Right atrium auricular region (tissue), 2 donors: ENCODE measurements around the gene DCDC1. TPM values are rescaled to one million over a fixed set of nuclear protein-coding genes. Genes with fewer than 3 reads are reported as not detected.
A peak's percentile ranks its signal among the peaks of the same experiment; 100 is the strongest.
"Not testable (repeated sequence)": the region's sequence is repeated elsewhere in the genome, so short reads cannot be mapped to it uniquely, and the experiment has no call there.

Experiments used
- DNase-seq: peaks from one replicate; pipeline ENCODE4 v3.0.0-alpha.2; 2019; ENCODE audit warnings: low spot score
- H3K27ac ChIP-seq, 2 donors: fragments of 200-600 bp; sonication (generic); 1 replicate in 1 of 2; 2 replicates in 1 of 2; pipeline ENCODE4 v1.5.1; 2016 to 2019
- H3K27me3 ChIP-seq, 2 donors: fragments of 200-600 bp; sonication (generic); one replicate each; pipeline versions ENCODE4 v1.5.1 to v1.6.0; 2017 to 2019
- H3K36me3 ChIP-seq: fragments of 200-600 bp; sonication (generic); one replicate; pipeline ENCODE4 v1.5.1; 2016
- H3K4me1 ChIP-seq, 2 donors: fragments of 200-600 bp; sonication (generic); one replicate each; pipeline versions ENCODE4 v1.5.1 to v1.6.0; 2017 to 2019
- H3K4me3 ChIP-seq, 2 donors: fragments of 200-600 bp; sonication (generic); 1 replicate in 1 of 2; 2 replicates in 1 of 2; pipeline ENCODE4 v1.5.1; 2017 to 2019; ENCODE audit warnings: mild to moderate bottlenecking in 1 of 2, moderate library complexity in 1 of 2
- H3K9me3 ChIP-seq, 2 donors: fragments of 200-600 bp; sonication (generic); one replicate each; pipeline ENCODE4 v1.5.1; 2019
- CTCF ChIP-seq, 2 donors: fragments of 200-600 bp; sonication (generic); IDR thresholded peaks; one replicate each; pipeline ENCODE4 v1.5.1; 2019; ENCODE audit warnings: antibody characterized with exemption in 2 of 2
- total RNA-seq, 2 donors: library from RNA; depleted of rRNA; stranded (reverse); fragments of >200 nt; gene quantifications; one replicate each; pipeline ENCODE4 v1.1.0, GENCODE V29; 2016

DCDC1 gene
- total RNA-seq, 2 donors from 2014 or later: 0.15 to 0.24 TPM

- H3K36me3 ChIP-seq: no peaks in the 10 kb centered on the region
- no peaks in the 10 kb centered on the region for H3K4me1 ChIP-seq
- DNase-seq: no peak
- H3K27ac ChIP-seq: no peak overlapping the region
- no peaks in the 10 kb centered on the region for H3K9me3 ChIP-seq
- no peaks in the 10 kb centered on the region for H3K27me3 ChIP-seq
- H3K4me3 ChIP-seq: no peak overlapping the region
- peak in 1 of 2 donors; percentile 62 for TF ChIP-seq CTCF (IDR thresholded peaks at IDR 0.05)
Observed at GRCh38 chr11:30960387-30960992, 409.0 kb downstream of the DCDC1 start.

- no peak for DNase-seq
- TF ChIP-seq CTCF (IDR thresholded peaks at IDR 0.05): no peak
Observed at GRCh38 chr11:30956751-30957150, 412.8 kb downstream of the DCDC1 start.

GRCh38 chr11:30949838-30950237 is 419.7 kb downstream of the DCDC1 start:
- no peaks in the 10 kb centered on the region for H3K36me3 ChIP-seq
- no peak for DNase-seq
- H3K27me3 ChIP-seq: no peaks in the 10 kb centered on the region
- peaks cover 0 to 8% of the 10 kb centered on the region in 2 donors for H3K9me3 ChIP-seq
- no peak overlapping the region for H3K27ac ChIP-seq
- no peaks in the 10 kb centered on the region for H3K4me1 ChIP-seq
- no peak for TF ChIP-seq CTCF (IDR thresholded peaks at IDR 0.05)
- H3K4me3 ChIP-seq: no peak overlapping the region

More at GRCh38 chr11:30956751-30957150, 412.8 kb downstream of the DCDC1 start:
- Histone ChIP-seq H3K4me3 (no peak overlapping the region), H3K36me3 (no peaks in the 10 kb centered on the region), H3K27ac (no peak overlapping the region), H3K27me3 (no peaks in the 10 kb centered on the region), H3K4me1 (no peaks in the 10 kb centered on the region), H3K9me3 (no peaks in the 10 kb centered on the region)

DNA sequence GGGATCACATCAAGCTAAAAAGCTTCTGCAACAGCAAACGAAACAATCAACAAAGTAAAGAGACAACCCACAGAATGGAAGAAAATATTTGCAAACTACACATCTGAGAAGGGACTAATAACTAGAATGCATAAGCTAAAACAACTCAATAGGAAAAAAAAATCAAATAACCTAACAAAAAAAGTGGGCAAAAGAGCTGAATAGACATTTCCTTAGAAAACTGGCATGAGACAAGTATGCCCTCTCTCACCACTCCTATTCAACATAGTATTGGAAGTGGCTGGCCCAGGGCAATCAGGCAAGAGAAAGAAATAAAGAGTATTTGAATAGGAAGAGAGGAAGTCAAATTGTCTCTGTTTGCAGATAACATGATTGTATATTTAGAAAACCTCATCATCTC is 421.8 kb downstream of the DCDC1 start:
- DNase-seq, H3K27me3 ChIP-seq, H3K4me1 ChIP-seq, H3K9me3 ChIP-seq, H3K4me3 ChIP-seq, H3K27ac ChIP-seq, H3K36me3 ChIP-seq: not testable (repeated sequence)

- Histone ChIP-seq H3K27ac (no peak overlapping the region), H3K9me3 (peaks cover 0 to 8% of the 10 kb centered on the region in 2 donors), H3K36me3 (no peaks in the 10 kb centered on the region), H3K4me3 (no peak overlapping the region), H3K27me3 (no peaks in the 10 kb centered on the region), H3K4me1 (peaks cover 0 to 6% of the 10 kb centered on the region in 2 donors)
- no peak for DNase-seq
- no peak for TF ChIP-seq CTCF (IDR thresholded peaks at IDR 0.05)
Observed at GRCh38 chr11:30938810-30939209, 430.7 kb downstream of the DCDC1 start.

DNA sequence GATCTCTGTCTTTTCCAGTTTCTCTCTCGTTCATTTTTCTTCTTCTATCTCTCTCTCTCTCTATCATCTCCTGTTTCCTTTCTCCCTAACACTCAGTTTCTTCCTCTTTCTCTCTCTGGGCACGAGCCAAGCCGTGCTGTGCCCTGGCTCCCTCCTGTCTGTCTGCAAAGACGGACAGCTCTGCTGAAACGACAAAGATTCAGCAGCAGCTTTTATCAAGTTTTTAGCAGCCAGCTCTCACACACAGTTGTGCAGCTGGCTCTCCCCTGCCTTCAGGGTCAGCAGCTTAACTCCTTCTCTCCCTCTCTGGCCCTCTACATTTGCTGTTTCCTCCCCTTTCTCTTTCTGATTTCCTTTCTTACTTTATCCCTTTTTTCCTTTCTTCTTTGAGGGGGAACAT is 431.4 kb downstream of the DCDC1 start:
- Histone ChIP-seq H3K4me1 (peaks cover 0 to 6% of the 10 kb centered on the region in 2 donors), H3K27ac (no peak overlapping the region), H3K36me3 (no peaks in the 10 kb centered on the region), H3K4me3 (no peak overlapping the region), H3K27me3 (no peaks in the 10 kb centered on the region), H3K9me3 (peaks cover 0 to 8% of the 10 kb centered on the region in 2 donors)
- no peak for TF ChIP-seq CTCF (IDR thresholded peaks at IDR 0.05)
- no peak for DNase-seq
